HepG2 (cell line): ENCODE data around the gene AJM1. TPM values are rescaled to one million over a fixed set of nuclear protein-coding genes. Genes with fewer than 3 reads are reported as not detected.
A peak's percentile ranks its signal among the peaks of the same experiment; 100 is the strongest.

Source experiments
- ATAC-seq: fragments of 200-7000 bp; cut with Tn5 transposase; 3 replicates; pipeline ENCODE4 v1.9.1; 2020; ENCODE audit warnings: mild to moderate bottlenecking, moderate library complexity
- BruUV-seq: library from RNA; stranded (reverse); fragments of 400-500 nt; replicated peaks from 2 replicates; lab custom pipeline; 2021; lab: Mats Ljungman, UMichigan
- CTCF ChIA-PET: fragments of 300-600 bp; formaldehyde crosslinking; extraction: SDS; loops from one replicate; lab custom pipeline; 2021; ENCODE audit warnings: low total read pairs, inconsistent platforms, low intra/inter-chr PET ratio; lab: Yijun Ruan, JAX
- POLR2A ChIA-PET: fragments of 350-600 bp; sonication (Branson Sonifier 250); formaldehyde crosslinking; loops from one replicate; lab custom pipeline; 2020; ENCODE audit warnings: antibody characterized with exemption, inconsistent platforms; lab: Yijun Ruan, JAX
- DNase-seq: peaks from one replicate; pipeline ENCODE4 v3.0.0-alpha.2; 2015; ENCODE audit warnings: low spot score
- FAIRE-seq: peaks from 3 replicates; lab custom pipeline; 2011; peaks lifted over from hg19 to GRCh38; lab: Jason Lieb, UNC
- H2AFZ ChIP-seq: one replicate; pipeline ENCODE4 v1.6.1; 2011; ENCODE audit warnings: low read length, inconsistent platforms
- H3K27ac ChIP-seq: fragments of 300-600 bp; 3 replicates; pipeline ENCODE4 v1.8.0; 2011; ENCODE audit warnings: mixed run types, mild to moderate bottlenecking, mixed read lengths, low read length, inconsistent platforms; ENCODE audit not compliant: insufficient read depth; ENCODE audit errors: extremely low read length
- H3K27me3 ChIP-seq, 2 experiments: fragments of 200-600 bp in 1 of 2; 2 replicates in 1 of 2; 3 replicates in 1 of 2; pipeline versions ENCODE4 v1.6.0 to v1.8.0; 2011; ENCODE audit warnings: low read length in 2 of 2, mild to moderate bottlenecking in 2 of 2, moderate library complexity in 2 of 2, inconsistent platforms in 1 of 2; ENCODE audit not compliant: insufficient read depth in 2 of 2, control insufficient read depth in 1 of 2
- H3K36me3 ChIP-seq, 2 experiments: fragments of 200-600 bp in 1 of 2; replicated peaks in 1 of 2; 2 replicates in 1 of 2; 3 replicates in 1 of 2; pipeline versions ENCODE4 v1.5.1 to v1.8.0; 2011; ENCODE audit warnings: low read length in 2 of 2, inconsistent platforms in 1 of 2; ENCODE audit not compliant: insufficient read depth in 2 of 2, control insufficient read depth in 1 of 2
- H3K4me1 ChIP-seq: 2 replicates; pipeline ENCODE4 v1.5.1; 2012; ENCODE audit warnings: low read length, inconsistent platforms; ENCODE audit not compliant: insufficient read depth
- H3K4me2 ChIP-seq: 2 replicates; pipeline ENCODE4 v1.6.0; 2011; ENCODE audit warnings: low read depth, low read length, inconsistent platforms
- H3K4me3 ChIP-seq, 3 experiments: fragments of 200-600 bp in 1 of 3; sonication (generic), shearing (Covaris generic) in 1 of 3; replicated peaks in 1 of 3; 2 replicates each; pipeline ENCODE4 v1.5.1; 2011 to 2016; ENCODE audit warnings: low read length in 3 of 3, inconsistent platforms in 2 of 3, low read depth in 2 of 3, mild to moderate bottlenecking in 2 of 3, control low read depth in 1 of 3, mixed read lengths in 1 of 3; ENCODE audit not compliant: insufficient read depth in 1 of 3
- H3K79me2 ChIP-seq: one replicate; pipeline ENCODE4 v1.6.1; 2011; ENCODE audit warnings: low read length, inconsistent platforms; ENCODE audit not compliant: insufficient read depth
- H3K9ac ChIP-seq: 2 replicates; pipeline ENCODE4 v1.6.0; 2011; ENCODE audit warnings: mild to moderate bottlenecking, low read depth, low read length, inconsistent platforms; ENCODE audit not compliant: insufficient read depth
- H3K9me3 ChIP-seq: 2 replicates; pipeline ENCODE4 v1.5.1; 2012; ENCODE audit warnings: mild to moderate bottlenecking, low read length
- H4K20me1 ChIP-seq: 2 replicates; pipeline ENCODE4 v1.6.0; 2011; ENCODE audit warnings: inconsistent platforms, mild to moderate bottlenecking, low read length, moderate library complexity; ENCODE audit not compliant: insufficient read depth
- CBX5 ChIP-seq: sonication (generic); formaldehyde crosslinking; IDR thresholded peaks from 2 replicates; pipeline ENCODE4 v1.4.0; 2020; ENCODE audit warnings: missing genetic modification reagents, borderline replicate concordance
- ELF1 ChIP-seq: sonication (generic); formaldehyde crosslinking; IDR thresholded peaks from 2 replicates; pipeline ENCODE4 v1.4.0; 2020; ENCODE audit warnings: missing genetic modification reagents
- FOXJ3 ChIP-seq: sonication (generic); formaldehyde crosslinking; IDR thresholded peaks from 2 replicates; pipeline ENCODE4 v1.4.0; 2020; ENCODE audit warnings: missing genetic modification reagents, mild to moderate bottlenecking, borderline replicate concordance
- FOXK1 ChIP-seq: sonication (generic); formaldehyde crosslinking; IDR thresholded peaks from 2 replicates; pipeline ENCODE4 v1.4.0; 2020; ENCODE audit warnings: low read depth, missing genetic modification reagents, borderline replicate concordance
- IKZF1 ChIP-seq: fragments of 450-650 bp; IDR thresholded peaks from 2 replicates; pipeline ENCODE4 v1.7.1; 2016
- KLF12 ChIP-seq: sonication (generic); formaldehyde crosslinking; IDR thresholded peaks from 2 replicates; pipeline ENCODE4 v1.4.0; 2020; ENCODE audit warnings: missing genetic modification reagents, borderline replicate concordance
- MIER2 ChIP-seq: IDR thresholded peaks from 2 replicates; pipeline ENCODE4 v1.6.1; 2016; ENCODE audit warnings: missing biosample characterization, missing genetic modification reagents
- PAWR ChIP-seq: sonication (generic); formaldehyde crosslinking; IDR thresholded peaks from 2 replicates; pipeline ENCODE4 v1.4.0; 2020; ENCODE audit warnings: missing genetic modification reagents, mild to moderate bottlenecking, borderline replicate concordance
- PBX3 ChIP-seq: sonication (generic); formaldehyde crosslinking; IDR thresholded peaks from 2 replicates; pipeline ENCODE4 v1.8.1; 2023; ENCODE audit warnings: missing genetic modification reagents, inconsistent platforms, borderline replicate concordance
- PHF21A ChIP-seq: sonication (generic); formaldehyde crosslinking; IDR thresholded peaks from 2 replicates; pipeline ENCODE4 v1.5.0; 2020; ENCODE audit warnings: mild to moderate bottlenecking, missing genetic modification reagents
- SRSF1 ChIP-seq: fragments of 200-400 bp; formaldehyde crosslinking; optimal IDR thresholded peaks from 2 replicates; pipeline ENCODE3; 2017; ENCODE audit warnings: mild to moderate bottlenecking, low read depth, low read length, moderate library complexity
- SSRP1 ChIP-seq: IDR thresholded peaks from 2 replicates; pipeline ENCODE4 v1.6.1; 2016; ENCODE audit warnings: control low read depth
- ZNF549 ChIP-seq: sonication (generic); formaldehyde crosslinking; IDR thresholded peaks from 2 replicates; pipeline ENCODE4 v1.5.0; 2020; ENCODE audit warnings: missing genetic modification reagents
- ZNF614 ChIP-seq: IDR thresholded peaks from 2 replicates; pipeline ENCODE4 v1.6.1; 2018; ENCODE audit warnings: missing biosample characterization, missing genetic modification reagents, inconsistent platforms, borderline replicate concordance
- WGBS: methylation state at CpG from one replicate; pipeline ENCODE4 v1.1.6; 2017; ENCODE audit warnings: low lambda C conversion rate; 5-methylcytosine and 5-hydroxymethylcytosine counted together
- in situ Hi-C: cut with HindIII; loops from 2 replicates; pipeline ENCODE4 v1.10.0; 2017; ENCODE audit warnings: low pct_unique_long_range_greater_than_20kb; ENCODE audit not compliant: extremely low pct_ligation_motif_present
- intact Hi-C: fragments of 100-400 bp; cut with micrococcal nuclease; formaldehyde crosslinking; loops from one replicate; pipeline ENCODE4 v1.10.0; 2022; ENCODE audit not compliant: unreplicated experiment
- polyA plus RNA-seq, 8 experiments: library from polyadenylated mRNA; depleted of rRNA in 3 of 8; stranded (reverse) in 7 of 8; unstranded in 1 of 8; fragments of >200 nt; fragmentation: Illumina TruSeq in 4 of 8; extraction: Trizol in 4 of 8; gene quantifications; 2 replicates each; pipeline versions ENCODE4 v1.2.1 to v1.2.3, GENCODE V29; 2011 to 2016; ENCODE audit warnings: low read depth in 4 of 8, missing spikeins in 1 of 8, mixed read lengths in 1 of 8; ENCODE audit not compliant: insufficient read depth in 1 of 8
- total RNA-seq, 5 experiments: library from RNA; depleted of rRNA; stranded (reverse); fragments of >200 nt; fragmentation: Illumina TruSeq; extraction: Trizol; gene quantifications; 2 replicates each; pipeline ENCODE4 v1.2.3, GENCODE V29; 2016; ENCODE audit warnings: low read depth in 1 of 5
- TF ChIP-seq, protein P1 (sequence below): sonication (generic); formaldehyde crosslinking; IDR thresholded peaks from 2 replicates; pipeline ENCODE4 v1.8.0; 2022; ENCODE audit warnings: mild to moderate bottlenecking, missing genetic modification reagents, moderate library complexity
- TF ChIP-seq, protein P2 (sequence below): sonication (generic); formaldehyde crosslinking; IDR thresholded peaks from 2 replicates; pipeline ENCODE4 v1.9.0; 2021; ENCODE audit warnings: missing genetic modification reagents, borderline replicate concordance
- TF ChIP-seq, protein P3 (sequence below): sonication (generic); formaldehyde crosslinking; IDR thresholded peaks from 2 replicates; pipeline ENCODE4 v1.4.0; 2020; ENCODE audit warnings: mild to moderate bottlenecking, missing genetic modification reagents
- TF ChIP-seq, protein P4 (sequence below): sonication (generic); formaldehyde crosslinking; conservative IDR thresholded peaks from 2 replicates; pipeline ENCODE4 v1.8.1; 2023; ENCODE audit warnings: missing genetic modification reagents

AJM1 gene
- total and polyA plus RNA-seq, 2 of the 13 experiments (the other 11 are each of a cell fraction or from before 2014, with no cell fraction given): 1.1 to 1.2 TPM

- FAIRE-seq (peak; percentile 60), ATAC-seq (peak; percentile 72), DNase-seq (peak; percentile 94)
- peak overlapping the region; percentile 60 for H3K27ac ChIP-seq
- in situ Hi-C loops: no loop called here
- no peak overlapping the region for H2AFZ ChIP-seq
- H3K4me2 ChIP-seq: peak overlapping the region; percentile 98
- no peaks in the 10 kb centered on the region for H3K36me3 ChIP-seq
- H3K79me2 ChIP-seq: peaks cover 8% of the 10 kb centered on the region
- peak overlapping the region; percentile 56 to 82 (median 60) for H3K4me3 ChIP-seq
- no peaks in the 10 kb centered on the region for H3K9me3 ChIP-seq
- H3K27me3 ChIP-seq: no peaks in the 10 kb centered on the region
- 0 out of 2 replicates have a peak, but pooled peaks cover 4% of the 10 kb centered on the region for H4K20me1 ChIP-seq
- intact Hi-C loops: loop anchor here (5.0 to 10.0 kb wide), 2 partner anchors 35 to 98 kb away; partner anchors contain the start of gene PHPT1
- ChIA-PET CTCF (no interaction called here), POLR2A (interaction anchor here (0.6 to 7.1 kb wide), 17 partner anchors 13 to 204 kb away, joined by 3 to 45 read pairs (median 5); partner anchors contain the start of genes AJM1, C8G, EDF1 and FBXW5)
- 0% methylated on average over 2 of the region's 19 CpGs for WGBS
- peaks cover 52% of the 10 kb centered on the region for H3K4me1 ChIP-seq
- no TSS peak for BruUV-seq
- peak overlapping the region; percentile 63 for H3K9ac ChIP-seq
- TF ChIP-seq MIER2 (CRISPR knock-in tag) (0 out of 2 replicates have a peak, but pooled peaks have one; percentile 40), FOXK1 (CRISPR knock-in tag) (peak; percentile 85; the same call in 1 of the 2 replicates), PBX3 (no peak), ZNF549 (no peak), PHF21A (CRISPR knock-in tag) (peak; percentile 96), PAWR (CRISPR knock-in tag) (0 out of 2 replicates have a peak, but pooled peaks have one; percentile 56), SSRP1 (CRISPR knock-in tag) (no peak), ELF1 (CRISPR knock-in tag) (peak; percentile 42; the same call in 1 of the 2 replicates), SRSF1 (no peak), IKZF1 (no peak), CBX5 (CRISPR knock-in tag) (peak; percentile 71; the same call in 1 of the 2 replicates), ZNF614 (CRISPR knock-in tag) (peak; percentile 83), KLF12 (CRISPR knock-in tag) (0 out of 2 replicates have a peak, but pooled peaks have one; percentile 23), FOXJ3 (CRISPR knock-in tag) (no peak)
- TF ChIP-seq, protein P1, sequence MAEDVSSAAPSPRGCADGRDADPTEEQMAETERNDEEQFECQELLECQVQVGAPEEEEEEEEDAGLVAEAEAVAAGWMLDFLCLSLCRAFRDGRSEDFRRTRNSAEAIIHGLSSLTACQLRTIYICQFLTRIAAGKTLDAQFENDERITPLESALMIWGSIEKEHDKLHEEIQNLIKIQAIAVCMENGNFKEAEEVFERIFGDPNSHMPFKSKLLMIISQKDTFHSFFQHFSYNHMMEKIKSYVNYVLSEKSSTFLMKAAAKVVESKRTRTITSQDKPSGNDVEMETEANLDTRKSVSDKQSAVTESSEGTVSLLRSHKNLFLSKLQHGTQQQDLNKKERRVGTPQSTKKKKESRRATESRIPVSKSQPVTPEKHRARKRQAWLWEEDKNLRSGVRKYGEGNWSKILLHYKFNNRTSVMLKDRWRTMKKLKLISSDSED (CRISPR knock-in tag): no peak
- TF ChIP-seq, protein P2, sequence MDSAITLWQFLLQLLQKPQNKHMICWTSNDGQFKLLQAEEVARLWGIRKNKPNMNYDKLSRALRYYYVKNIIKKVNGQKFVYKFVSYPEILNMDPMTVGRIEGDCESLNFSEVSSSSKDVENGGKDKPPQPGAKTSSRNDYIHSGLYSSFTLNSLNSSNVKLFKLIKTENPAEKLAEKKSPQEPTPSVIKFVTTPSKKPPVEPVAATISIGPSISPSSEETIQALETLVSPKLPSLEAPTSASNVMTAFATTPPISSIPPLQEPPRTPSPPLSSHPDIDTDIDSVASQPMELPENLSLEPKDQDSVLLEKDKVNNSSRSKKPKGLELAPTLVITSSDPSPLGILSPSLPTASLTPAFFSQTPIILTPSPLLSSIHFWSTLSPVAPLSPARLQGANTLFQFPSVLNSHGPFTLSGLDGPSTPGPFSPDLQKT (CRISPR knock-in tag): no peak
- TF ChIP-seq, protein P3, sequence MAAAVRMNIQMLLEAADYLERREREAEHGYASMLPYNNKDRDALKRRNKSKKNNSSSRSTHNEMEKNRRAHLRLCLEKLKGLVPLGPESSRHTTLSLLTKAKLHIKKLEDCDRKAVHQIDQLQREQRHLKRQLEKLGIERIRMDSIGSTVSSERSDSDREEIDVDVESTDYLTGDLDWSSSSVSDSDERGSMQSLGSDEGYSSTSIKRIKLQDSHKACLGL: peak; percentile 94
- TF ChIP-seq, protein P4, sequence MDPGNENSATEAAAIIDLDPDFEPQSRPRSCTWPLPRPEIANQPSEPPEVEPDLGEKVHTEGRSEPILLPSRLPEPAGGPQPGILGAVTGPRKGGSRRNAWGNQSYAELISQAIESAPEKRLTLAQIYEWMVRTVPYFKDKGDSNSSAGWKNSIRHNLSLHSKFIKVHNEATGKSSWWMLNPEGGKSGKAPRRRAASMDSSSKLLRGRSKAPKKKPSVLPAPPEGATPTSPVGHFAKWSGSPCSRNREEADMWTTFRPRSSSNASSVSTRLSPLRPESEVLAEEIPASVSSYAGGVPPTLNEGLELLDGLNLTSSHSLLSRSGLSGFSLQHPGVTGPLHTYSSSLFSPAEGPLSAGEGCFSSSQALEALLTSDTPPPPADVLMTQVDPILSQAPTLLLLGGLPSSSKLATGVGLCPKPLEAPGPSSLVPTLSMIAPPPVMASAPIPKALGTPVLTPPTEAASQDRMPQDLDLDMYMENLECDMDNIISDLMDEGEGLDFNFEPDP: no peak
Observed at GRCh38 chr9:136882109-136882946, 40.0 kb downstream of the AJM1 start.
